Activated CD8-positive, alpha-beta T cell treated with anti-CD3 and anti-CD28 coated beads for 36 hours (primary cell): ENCODE measurements around the gene SHC2. TPM values are rescaled to one million over a fixed set of nuclear protein-coding genes. Genes with fewer than 3 reads are reported as not detected.
A peak's percentile ranks its signal among the peaks of the same experiment; 100 is the strongest.
"Not testable (repeated sequence)": the region's sequence is repeated elsewhere in the genome, so short reads cannot be mapped to it uniquely, and the experiment has no call there.

Experiments
- ATAC-seq: fragments of 200-7000 bp; cut with Tn5 transposase; one replicate; pipeline ENCODE4 v1.10.0; 2021; ENCODE audit warnings: mild to moderate bottlenecking, moderate library complexity
- CTCF ChIA-PET: fragments of 350-600 bp; sonication (Branson Sonifier 250); formaldehyde crosslinking; loops from one replicate; lab custom pipeline; 2021; ENCODE audit warnings: antibody characterized with exemption; lab: Charles Lee
- POLR2A ChIA-PET: fragments of 350-600 bp; sonication (Branson Sonifier 250); formaldehyde crosslinking; loops from one replicate; lab custom pipeline; 2021; ENCODE audit warnings: antibody characterized with exemption; lab: Charles Lee
- DNase-seq: peaks from one replicate; pipeline ENCODE4 v3.0.0-alpha.2; 2020
- H3K27ac Mint-ChIP-seq: one replicate; pipeline ENCODE4 v1.8.0; 2021; ENCODE audit warnings: mild to moderate bottlenecking, mixed read lengths
- H3K27me3 Mint-ChIP-seq: one replicate; pipeline ENCODE4 v1.8.0; 2021; ENCODE audit warnings: mixed read lengths
- H3K36me3 Mint-ChIP-seq: one replicate; pipeline ENCODE4 v1.8.0; 2021; ENCODE audit warnings: low read depth, mixed read lengths
- H3K4me1 Mint-ChIP-seq: one replicate; pipeline ENCODE4 v1.8.0; 2021; ENCODE audit warnings: low read depth, mixed read lengths
- H3K4me3 Mint-ChIP-seq: one replicate; pipeline ENCODE4 v1.8.0; 2021; ENCODE audit warnings: mild to moderate bottlenecking, moderate library complexity, mixed read lengths
- H3K9me3 Mint-ChIP-seq: one replicate; pipeline ENCODE4 v1.8.0; 2021; ENCODE audit warnings: mixed read lengths
- intact Hi-C: fragments of 100-400 bp; cut with micrococcal nuclease; formaldehyde crosslinking; loops from one replicate; pipeline ENCODE4 v1.10.0; 2022
- total RNA-seq, 2 experiments: library from RNA; stranded (reverse); gene quantifications; one replicate each; pipeline ENCODE4 v1.2.3, GENCODE V29; 2021
- TF ChIP-seq, protein P1 (sequence below): fragments of 200-600 bp; IDR thresholded peaks from one replicate; pipeline ENCODE4 v1.8.0; 2022; ENCODE audit warnings: antibody characterized with exemption, mild to moderate bottlenecking

The SHC2 gene
- total RNA-seq, 2 experiments from 2014 or later = 0.25 to 0.45 TPM

DNA sequence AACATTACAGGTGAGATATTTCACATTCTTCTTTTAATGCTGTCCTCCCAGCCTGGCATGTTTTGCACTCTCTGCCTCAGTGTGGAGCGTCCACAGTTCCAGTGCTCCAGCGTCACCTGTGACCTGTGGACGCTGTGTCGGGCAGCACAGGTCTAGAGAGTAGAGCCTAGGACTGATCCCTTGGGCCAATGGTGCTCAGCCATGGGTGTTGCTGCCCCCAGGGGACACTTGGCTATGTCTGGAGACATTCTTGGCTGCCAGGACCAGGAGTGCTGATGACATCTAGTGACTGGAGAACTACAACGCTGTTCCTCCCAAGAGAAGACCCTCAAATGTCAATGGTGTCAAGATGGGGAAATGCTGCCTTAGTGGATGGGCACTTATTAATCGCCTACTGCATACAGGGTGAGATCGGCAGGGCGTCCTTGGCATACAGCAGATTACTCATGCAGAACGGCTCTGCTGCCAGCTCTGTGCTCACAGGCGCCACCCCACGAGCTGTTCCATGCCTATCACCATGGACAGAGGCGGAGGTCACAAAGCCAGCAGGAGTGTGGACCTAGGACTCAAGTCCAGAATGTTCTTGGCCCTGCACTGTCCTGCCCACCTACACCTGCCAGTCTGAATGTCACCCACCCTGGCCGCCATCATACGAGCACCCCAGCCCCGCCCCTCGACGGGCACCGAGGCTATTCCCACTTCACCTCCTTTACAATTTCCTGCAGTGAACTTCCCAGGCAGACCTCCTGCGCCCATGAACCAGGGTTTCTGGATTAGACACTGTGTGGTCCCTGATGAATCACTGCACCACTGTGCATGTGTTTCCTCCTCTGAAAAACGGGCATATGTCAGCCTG is 21.6 kb upstream of the SHC2 start:
- Mint-ChIP-seq H3K9me3 (peaks cover 19% of the 10 kb centered on the region), H3K36me3 (peaks cover 12% of the 10 kb centered on the region), H3K4me3 (no peak overlapping the region), H3K4me1 (peaks cover 8% of the 10 kb centered on the region), H3K27me3 (peaks cover 16% of the 10 kb centered on the region), H3K27ac (no peak overlapping the region)
- POLR2A ChIA-PET = no interaction called here
- no peak for ATAC-seq
- TF ChIP-seq, protein P1, sequence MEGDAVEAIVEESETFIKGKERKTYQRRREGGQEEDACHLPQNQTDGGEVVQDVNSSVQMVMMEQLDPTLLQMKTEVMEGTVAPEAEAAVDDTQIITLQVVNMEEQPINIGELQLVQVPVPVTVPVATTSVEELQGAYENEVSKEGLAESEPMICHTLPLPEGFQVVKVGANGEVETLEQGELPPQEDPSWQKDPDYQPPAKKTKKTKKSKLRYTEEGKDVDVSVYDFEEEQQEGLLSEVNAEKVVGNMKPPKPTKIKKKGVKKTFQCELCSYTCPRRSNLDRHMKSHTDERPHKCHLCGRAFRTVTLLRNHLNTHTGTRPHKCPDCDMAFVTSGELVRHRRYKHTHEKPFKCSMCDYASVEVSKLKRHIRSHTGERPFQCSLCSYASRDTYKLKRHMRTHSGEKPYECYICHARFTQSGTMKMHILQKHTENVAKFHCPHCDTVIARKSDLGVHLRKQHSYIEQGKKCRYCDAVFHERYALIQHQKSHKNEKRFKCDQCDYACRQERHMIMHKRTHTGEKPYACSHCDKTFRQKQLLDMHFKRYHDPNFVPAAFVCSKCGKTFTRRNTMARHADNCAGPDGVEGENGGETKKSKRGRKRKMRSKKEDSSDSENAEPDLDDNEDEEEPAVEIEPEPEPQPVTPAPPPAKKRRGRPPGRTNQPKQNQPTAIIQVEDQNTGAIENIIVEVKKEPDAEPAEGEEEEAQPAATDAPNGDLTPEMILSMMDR = no peak
- no peak for DNase-seq
- CTCF ChIA-PET = no interaction called here
- intact Hi-C loops = no loop called here

DNA sequence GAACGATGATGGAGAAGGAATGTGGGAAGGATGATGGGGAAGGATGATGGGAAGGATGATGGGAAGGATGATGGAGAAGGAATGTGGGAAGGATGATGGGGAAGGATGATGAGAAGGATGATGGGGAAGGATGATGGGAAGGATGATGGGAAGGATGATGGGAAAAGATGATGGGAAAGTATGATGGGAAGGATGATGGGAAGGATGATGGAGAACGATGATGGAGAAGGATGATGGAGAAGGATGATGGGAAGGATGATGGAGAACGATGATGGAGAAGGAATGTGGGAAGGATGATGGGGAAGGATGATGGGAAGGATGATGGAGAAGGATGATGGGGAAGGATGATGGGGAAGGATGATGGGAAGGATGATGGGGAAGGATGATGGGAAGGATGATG is 20.3 kb upstream of the SHC2 start:
- H3K36me3 Mint-ChIP-seq = peaks cover 12% of the 10 kb centered on the region
- H3K4me1 Mint-ChIP-seq, DNase-seq, CTCF ChIA-PET, ATAC-seq, intact Hi-C loops: not testable (repeated sequence)
- peak overlapping the region; percentile 79 for H3K27ac Mint-ChIP-seq
- peak overlapping the region; percentile 44 for H3K4me3 Mint-ChIP-seq
- POLR2A ChIA-PET = interaction anchor here (0.7 kb wide), 1 partner anchor 205 kb away, joined by 3 read pairs; no protein-coding TSS in a partner anchor
- peaks cover 14% of the 10 kb centered on the region for H3K27me3 Mint-ChIP-seq
- peaks cover 19% of the 10 kb centered on the region for H3K9me3 Mint-ChIP-seq

DNA sequence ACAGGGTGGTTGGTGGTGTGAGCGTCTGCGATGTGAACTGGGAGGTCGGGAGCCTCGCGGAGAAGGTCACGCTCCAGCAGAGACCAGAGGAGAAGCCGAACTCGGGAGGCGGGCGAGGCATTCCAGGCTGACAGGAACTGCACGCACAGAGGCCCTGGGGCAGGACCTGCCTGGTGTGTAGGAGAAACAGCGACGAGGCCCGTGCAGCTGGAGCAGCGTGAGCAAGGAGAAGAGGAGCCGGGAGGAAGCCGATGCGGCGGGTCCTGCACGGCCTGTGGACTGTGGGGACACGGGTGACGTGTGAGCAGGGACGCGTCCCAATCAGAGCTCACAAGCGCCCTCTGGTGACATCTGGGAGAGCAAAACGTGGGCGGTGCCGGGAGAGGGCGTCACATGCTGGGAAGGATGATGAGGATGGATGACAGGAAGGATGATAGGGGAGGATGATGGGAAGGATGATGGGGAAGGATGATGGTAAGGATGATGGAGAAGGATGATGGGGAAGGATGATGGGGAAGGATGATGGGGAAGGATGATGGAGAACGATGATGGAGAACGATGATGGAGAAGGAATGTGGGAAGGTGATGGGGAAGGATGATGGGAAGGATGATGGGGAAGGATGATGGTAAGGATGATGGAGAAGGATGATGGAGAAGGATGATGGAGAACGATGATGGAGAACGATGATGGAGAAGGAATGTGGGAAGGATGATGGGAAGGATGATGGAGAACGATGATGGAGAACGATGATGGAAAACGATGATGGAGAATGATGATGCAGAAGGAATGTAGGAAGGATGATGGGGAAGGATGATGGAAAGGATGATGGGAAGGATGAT is 19.4 kb upstream of the SHC2 start:
- ChIA-PET CTCF (no interaction called here), POLR2A (no interaction called here)
- H3K9me3 Mint-ChIP-seq = peaks cover 19% of the 10 kb centered on the region
- H3K4me3 Mint-ChIP-seq = peak overlapping the region; percentile 44
- ATAC-seq = peak; percentile 66
- TF ChIP-seq, protein P1 = peak; percentile 29
- peaks cover 8% of the 10 kb centered on the region for H3K4me1 Mint-ChIP-seq
- H3K36me3 Mint-ChIP-seq = peaks cover 12% of the 10 kb centered on the region
- DNase-seq = peak; percentile 60
- intact Hi-C loops = no loop called here
- peaks cover 8% of the 10 kb centered on the region for H3K27me3 Mint-ChIP-seq
- H3K27ac Mint-ChIP-seq = peak overlapping the region; percentile 79

DNA sequence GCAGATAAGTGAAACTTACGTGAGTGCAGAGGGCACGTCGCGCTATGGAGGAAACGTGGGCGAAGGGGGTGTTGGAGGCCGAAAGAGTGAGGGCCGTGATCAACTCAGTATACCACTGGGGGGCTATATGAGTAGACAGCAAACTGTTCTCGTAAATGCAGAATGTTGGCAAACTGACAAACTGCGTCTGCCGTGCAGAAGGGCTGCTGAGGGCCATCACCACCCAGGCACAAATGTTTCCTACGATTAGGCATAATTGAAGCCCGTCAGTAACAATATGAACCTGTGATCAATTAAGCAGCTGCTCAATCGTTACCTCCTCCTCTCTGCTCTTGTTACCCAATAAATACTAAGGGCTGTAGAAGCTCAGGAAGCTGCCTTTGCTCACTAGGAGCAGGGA is 18.1 kb upstream of the SHC2 start:
- no peak overlapping the region for H3K4me3 Mint-ChIP-seq
- ChIA-PET POLR2A (no interaction called here), CTCF (interaction anchor here (1.2 kb wide), 1 partner anchor 95 kb away, joined by 5 read pairs; no protein-coding TSS in a partner anchor)
- peaks cover 8% of the 10 kb centered on the region for H3K4me1 Mint-ChIP-seq
- H3K9me3 Mint-ChIP-seq = peaks cover 19% of the 10 kb centered on the region
- H3K36me3 Mint-ChIP-seq = peaks cover 12% of the 10 kb centered on the region
- intact Hi-C loops = no loop called here
- H3K27ac Mint-ChIP-seq = no peak overlapping the region
- no peak for DNase-seq
- H3K27me3 Mint-ChIP-seq = peaks cover 4% of the 10 kb centered on the region
- no peak for ATAC-seq
- TF ChIP-seq, protein P1 = no peak

DNA sequence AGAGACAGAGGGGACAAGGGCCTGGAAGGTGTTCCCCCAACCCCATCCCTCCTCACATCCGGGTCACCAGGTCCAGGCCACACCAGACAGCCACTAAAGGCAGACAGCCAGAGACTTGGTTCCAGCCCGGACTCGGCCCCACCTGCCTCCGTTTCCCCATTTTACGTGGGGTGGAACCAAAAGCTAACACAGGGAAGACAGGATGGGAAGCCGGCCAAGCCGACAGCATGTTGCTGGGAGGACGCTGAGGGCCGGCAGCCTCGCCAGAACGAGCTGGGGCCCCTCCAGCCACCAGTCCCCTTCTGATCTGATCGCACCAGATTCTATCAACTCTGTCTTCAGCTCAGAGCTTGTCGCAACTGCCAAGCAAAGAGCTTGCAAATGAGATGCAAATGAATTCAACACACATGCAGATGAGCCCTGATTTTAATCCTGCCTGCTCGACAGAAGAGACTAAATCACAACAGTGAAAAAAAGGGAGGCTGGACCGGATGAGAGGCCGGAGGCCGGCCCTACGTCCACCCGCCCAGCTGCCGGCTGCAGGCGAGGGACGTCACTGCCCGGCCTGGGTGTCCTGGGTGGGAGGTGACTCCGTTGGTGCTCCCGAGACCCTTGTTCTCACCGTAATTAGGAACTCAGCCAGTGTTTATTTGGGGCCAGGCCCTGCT is 17.5 kb upstream of the SHC2 start:
- no peak overlapping the region for H3K4me3 Mint-ChIP-seq
- ATAC-seq = no peak
- peaks cover 19% of the 10 kb centered on the region for H3K9me3 Mint-ChIP-seq
- DNase-seq = no peak
- no peak overlapping the region for H3K27ac Mint-ChIP-seq
- ChIA-PET CTCF (interaction anchor here (1.2 to 1.8 kb wide), 3 partner anchors 28 to 94 kb away, joined by 3 to 5 read pairs (median 4); no protein-coding TSS in a partner anchor), POLR2A (no interaction called here)
- TF ChIP-seq, protein P1 = no peak
- intact Hi-C loops = no loop called here
- H3K27me3 Mint-ChIP-seq = peaks cover 1% of the 10 kb centered on the region
- H3K4me1 Mint-ChIP-seq = peaks cover 8% of the 10 kb centered on the region
- H3K36me3 Mint-ChIP-seq = peaks cover 12% of the 10 kb centered on the region
